Measurements from ENCODE around the gene TGM1.

Gene TGM1

GRCh38 chr14:24262821-24263733 is at the start of gene TGM1:
TSS of gene TGM1 (minus strand) at chr14:24263177. CDS start at chr14:24262352, 825 bp downstream.
- DNase-seq = no peak

DNA sequence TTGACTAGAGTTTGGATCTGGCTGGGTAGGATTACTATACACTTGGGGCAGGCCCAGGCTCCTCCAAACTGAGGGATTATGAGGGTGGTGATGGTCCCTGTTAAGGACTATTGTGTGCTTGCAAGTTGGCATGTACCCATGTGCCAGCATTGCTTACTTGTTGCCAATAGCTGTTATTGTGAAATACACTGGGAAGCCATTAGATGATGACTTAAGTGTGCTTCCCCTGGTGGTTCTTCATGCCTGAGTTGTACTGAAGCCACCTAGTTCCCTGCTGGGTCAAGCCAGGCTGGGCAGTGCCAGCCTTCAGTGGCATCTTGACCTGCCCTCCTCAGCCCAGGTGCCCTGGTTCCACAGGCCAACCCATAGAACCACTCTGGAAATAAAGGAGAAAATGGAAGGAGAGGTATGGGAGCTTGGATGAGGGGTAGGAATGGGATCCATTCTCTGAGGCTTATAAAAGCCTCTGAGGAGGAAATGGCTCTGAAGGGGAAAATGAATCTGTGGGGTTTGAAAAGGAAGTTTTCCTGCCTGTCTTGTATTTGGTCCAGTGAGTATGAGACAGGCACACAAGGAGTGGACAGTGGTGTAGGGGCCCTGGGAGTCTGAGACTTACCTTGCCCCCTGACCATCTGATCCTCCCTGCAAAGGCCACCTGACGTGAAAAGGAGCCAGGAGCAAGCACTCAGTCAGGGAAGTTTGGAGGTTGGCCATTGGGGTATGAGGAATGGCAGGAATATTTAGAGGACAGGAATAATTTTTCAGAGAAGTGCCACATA is 49.0 kb upstream of the TGM1 start:
- no peak for DNase-seq

DNA sequence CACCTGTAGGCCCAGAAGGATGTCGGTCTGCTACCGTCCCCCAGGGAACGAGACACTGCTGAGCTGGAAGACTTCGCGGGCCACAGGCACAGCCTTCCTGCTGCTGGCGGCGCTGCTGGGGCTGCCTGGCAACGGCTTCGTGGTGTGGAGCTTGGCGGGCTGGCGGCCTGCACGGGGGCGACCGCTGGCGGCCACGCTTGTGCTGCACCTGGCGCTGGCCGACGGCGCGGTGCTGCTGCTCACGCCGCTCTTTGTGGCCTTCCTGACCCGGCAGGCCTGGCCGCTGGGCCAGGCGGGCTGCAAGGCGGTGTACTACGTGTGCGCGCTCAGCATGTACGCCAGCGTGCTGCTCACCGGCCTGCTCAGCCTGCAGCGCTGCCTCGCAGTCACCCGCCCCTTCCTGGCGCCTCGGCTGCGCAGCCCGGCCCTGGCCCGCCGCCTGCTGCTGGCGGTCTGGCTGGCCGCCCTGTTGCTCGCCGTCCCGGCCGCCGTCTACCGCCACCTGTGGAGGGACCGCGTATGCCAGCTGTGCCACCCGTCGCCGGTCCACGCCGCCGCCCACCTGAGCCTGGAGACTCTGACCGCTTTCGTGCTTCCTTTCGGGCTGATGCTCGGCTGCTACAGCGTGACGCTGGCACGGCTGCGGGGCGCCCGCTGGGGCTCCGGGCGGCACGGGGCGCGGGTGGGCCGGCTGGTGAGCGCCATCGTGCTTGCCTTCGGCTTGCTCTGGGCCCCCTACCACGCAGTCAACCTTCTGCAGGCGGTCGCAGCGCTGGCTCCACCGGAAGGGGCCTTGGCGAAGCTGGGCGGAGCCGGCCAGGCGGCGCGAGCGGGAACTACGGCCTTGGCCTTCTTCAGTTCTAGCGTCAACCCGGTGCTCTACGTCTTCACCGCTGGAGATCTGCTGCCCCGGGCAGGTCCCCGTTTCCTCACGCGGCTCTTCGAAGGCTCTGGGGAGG is 47.9 kb upstream of the TGM1 start, which contains the start of gene LTB4R:
Gene LTB4R, plus strand, starts transcription at position 857 of the 959 bp plus-strand sequence. CDS start 4,150 bp downstream, outside the sequence.
- DNase-seq = peak; percentile 72 to 81

DNA sequence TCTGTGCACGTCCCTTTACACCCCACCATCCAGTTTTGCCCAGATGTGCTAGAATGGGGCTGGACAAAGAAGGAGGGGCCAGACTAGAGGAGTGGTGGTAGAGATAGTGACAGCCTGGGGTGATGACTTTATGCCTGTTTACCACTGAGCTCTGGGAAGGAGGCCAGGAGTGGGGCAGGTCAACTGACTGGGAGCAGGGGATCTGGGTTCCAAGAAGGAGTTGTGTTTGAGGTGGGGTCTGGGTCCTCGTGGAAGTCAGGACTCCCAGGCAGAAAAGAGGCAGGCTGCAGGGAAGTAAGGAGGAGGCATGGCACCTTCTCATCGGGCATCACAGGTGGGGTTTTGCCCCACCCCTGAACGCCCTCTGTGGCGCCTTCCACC is 47.3 kb upstream of the TGM1 start:
- no peak for DNase-seq

GRCh38 chr14:24309538-24310264 is 46.7 kb upstream of the TGM1 start, which contains the start of gene LTB4R2:
TSS of gene LTB4R2 (plus strand) at chr14:24310140. CDS start at chr14:24310665, 525 bp downstream.
- DNase-seq = no peak

GRCh38 chr14:24308342-24309124 is 45.6 kb upstream of the TGM1 start:
- no peak for DNase-seq

- peak; percentile 67 to 74 for DNase-seq
Observed at GRCh38 chr14:24307575-24308341, 44.8 kb upstream of the TGM1 start, which contains the start of gene CIDEB. TSS of gene CIDEB (minus strand) at chr14:24307977. CDS start at chr14:24307858, 119 bp downstream.

DNA sequence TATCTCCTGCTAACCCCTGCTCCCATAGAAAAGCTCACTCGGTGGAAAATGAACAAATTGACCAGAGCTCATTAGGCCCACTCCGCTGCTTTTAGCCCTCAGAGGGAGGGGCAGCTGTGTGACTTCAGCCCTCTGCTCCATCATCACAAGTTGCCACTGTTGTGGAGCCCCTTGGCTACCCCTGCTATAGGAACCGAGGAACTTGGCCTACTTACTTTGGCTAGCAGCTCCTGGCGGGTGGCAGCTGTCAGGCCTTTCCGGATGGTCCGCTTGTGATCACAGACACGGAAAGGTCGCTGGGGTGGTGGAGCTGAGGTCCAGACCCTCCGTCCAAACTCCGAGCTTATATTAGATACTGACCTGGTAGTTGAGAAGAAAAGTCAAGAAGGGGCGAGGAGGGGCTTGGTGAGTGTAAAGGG is 44.2 kb upstream of the TGM1 start:
- no peak for DNase-seq

DNA sequence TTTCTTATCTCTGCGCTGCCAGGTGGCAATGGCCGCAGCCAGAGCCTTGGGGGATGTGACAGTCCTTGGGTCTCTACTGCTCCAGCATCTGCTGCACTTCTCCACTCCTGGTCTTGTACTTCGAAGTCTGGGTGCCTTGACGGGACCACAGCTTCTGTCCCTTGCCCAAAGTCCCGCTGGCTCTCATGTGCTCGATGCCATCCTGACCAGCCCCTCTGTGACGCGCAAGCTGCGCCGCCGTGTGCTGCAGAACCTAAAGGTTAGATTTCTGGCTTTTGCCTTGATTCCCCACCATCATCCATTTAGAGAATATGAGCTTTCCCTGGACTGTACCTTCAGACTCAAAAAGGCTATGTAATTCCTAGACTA is 41.0 kb upstream of the TGM1 start:
- no peak for DNase-seq

DNA sequence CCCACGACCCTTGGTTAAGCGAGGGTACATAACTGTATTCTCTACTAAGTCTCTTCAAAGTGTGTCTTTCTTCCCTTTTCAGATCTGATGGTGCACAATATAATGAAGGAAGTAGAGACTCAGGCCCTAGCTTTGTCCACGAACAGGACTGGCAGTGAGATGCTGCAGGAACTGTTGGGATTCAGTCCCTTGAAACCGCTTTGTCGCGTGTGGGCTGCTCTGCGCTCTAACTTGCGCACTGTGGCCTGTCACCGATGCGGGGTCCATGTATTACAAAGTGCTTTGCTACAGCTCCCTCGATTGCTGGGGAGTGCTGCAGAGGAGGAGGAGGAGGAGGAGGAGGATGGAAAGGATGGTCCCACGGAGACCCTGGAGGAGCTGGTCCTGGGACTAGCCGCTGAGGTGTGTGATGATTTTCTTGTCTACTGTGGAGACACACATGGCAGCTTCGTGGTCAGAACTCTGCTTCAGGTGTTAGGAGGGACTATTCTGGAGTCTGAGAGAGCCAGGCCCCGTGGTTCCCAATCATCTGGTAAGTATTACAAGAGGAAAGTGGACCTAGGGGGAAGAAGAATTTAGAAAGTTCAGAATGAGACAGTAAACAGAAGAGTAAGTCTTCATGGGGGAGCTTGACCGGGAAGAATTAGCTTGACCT is 37.5 kb upstream of the TGM1 start:
- no peak for DNase-seq

DNA sequence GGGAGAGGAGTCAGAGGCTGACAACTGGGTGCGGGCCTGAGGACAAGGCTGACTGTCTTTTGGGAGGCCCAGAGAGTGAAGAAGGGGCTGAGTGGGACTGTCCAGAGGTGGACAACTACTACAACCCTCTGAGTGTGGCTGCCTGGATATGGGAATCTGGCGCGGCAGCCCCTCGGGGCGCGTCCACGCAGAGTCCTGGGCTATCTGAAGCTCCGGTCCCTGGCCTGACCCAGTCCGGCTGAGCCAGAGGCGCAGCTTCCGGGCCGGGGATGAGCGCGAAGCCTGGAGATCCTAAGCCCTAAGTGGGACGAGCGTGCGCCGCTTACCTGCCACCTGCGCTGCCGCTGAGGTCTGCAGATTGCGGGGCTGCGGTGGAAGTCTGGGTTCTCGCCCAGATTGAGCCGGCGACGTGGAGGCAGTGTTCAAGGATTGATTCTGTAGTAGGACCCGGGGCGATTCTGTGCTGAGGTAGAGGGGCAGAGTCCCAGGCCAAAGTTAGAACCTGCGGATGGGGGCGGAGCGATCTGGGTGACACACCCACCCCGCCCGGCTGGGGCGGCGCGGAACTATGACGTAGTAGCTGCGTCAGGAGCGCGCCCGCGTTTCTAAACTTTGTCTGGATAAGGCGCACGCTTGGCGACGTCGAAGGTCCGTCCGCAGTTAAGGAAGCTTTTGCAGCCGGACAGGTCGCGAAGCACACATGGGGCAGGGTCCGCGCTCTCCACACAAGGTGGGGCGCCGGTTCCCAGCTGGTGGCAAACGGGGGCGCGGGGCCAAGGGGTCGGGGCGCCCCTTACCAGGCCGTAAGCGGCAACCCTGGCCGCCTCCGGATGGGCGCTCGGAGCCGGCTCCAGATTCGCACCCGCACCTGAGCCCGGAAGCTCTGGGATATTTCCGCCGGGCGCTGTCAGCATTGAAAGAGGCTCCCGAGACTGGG is 36.5 kb upstream of the TGM1 start, which contains the start of the genes DHRS1 and NOP9:
Gene DHRS1, minus strand, starts transcription at position 526 of the 937 bp plus-strand sequence. CDS start 674 bp downstream, outside the sequence.
Gene NOP9, plus strand, starts transcription at position 596 of the 937 bp plus-strand sequence. Its CDS starts 105 bp downstream, at position 701.
- peak; percentile 87 to 92 for DNase-seq

DNA sequence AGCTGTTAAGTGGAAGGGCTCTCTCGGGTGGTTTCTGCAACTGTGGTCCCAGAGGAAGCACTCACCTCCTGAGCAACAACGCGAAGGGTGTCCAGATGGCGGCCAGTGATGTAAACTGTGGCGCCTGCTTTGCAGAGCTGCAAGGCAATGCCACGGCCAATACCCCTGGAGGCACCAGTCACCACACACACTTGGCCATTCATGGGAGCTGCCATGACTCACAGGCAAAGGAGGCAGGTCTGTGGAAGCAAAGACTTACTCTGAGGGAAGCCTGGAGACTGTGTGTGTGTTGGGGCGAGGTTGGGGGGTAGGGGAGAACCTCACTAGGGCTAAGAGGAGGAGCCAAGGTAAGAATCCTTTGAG is 35.9 kb upstream of the TGM1 start:
- DNase-seq = no peak

GRCh38 chr14:24297190-24297964 is 34.4 kb upstream of the TGM1 start:
- no peak for DNase-seq

DNA sequence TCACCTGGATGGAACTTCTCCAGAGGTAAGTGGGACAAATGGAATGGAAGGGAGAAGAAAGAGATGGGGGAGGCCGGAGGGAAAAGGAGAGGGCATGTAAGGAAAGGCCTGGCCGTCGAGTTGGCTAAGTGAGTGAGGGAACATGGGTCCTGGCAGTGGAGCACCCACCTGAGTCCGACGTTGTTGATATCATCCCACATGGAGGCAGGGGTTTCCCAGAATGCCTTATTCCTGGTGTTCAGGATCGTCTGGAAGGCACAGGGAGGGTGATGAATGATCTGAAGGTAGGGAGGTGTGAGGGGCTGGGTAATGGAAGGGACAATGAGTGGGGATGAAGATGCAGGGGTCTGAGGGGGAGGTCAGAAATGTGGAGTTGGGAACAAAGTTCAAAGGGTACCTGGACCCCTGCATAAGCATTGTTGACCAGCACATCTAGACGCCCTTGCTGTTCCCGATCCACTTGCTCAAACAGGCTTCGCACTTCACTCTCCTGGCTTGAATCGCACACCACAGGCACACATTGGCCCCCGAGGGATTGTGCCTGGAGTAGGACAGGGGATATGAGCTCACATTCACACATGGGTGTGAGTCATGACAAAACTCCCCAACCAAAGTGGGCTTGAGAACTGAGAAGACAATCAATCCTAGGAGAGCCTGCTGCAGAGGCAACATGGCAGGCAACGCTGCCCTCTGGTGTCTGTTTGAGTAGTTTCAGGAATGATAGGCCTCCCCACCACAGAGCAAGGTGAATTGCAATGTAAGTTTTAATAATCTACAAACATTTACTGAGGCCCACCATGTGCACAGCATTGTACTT is 33.6 kb upstream of the TGM1 start:
- DNase-seq = peak; percentile 81 to 84

GRCh38 chr14:24293525-24293924 is 30.5 kb upstream of the TGM1 start:
- DNase-seq = no peak

- DNase-seq = no peak
Observed at GRCh38 chr14:24292118-24292807, 29.3 kb upstream of the TGM1 start.

All from CD4-positive, alpha-beta T cell treated with Interferon alpha-2 for 1 hour (primary cell).